Ascending aorta (tissue), 2 donors: ENCODE measurements around the gene CAMK2G. TPM values are rescaled to one million over a fixed set of nuclear protein-coding genes. Genes with fewer than 3 reads are reported as not detected.

Source experiments
- DNase-seq, 2 donors: peaks; one replicate each; pipeline ENCODE4 v3.0.0-alpha.2; 2019; ENCODE audit warnings: low spot score in 2 of 2
- H3K27ac ChIP-seq, 2 donors: fragments of 200-600 bp; sonication (generic); one replicate each; pipeline ENCODE4 v1.5.1; 2016 to 2017; ENCODE audit warnings: mild to moderate bottlenecking in 1 of 2
- H3K27me3 ChIP-seq: fragments of 200-600 bp; sonication (generic); one replicate; pipeline ENCODE4 v1.5.1; 2017
- H3K36me3 ChIP-seq, 2 donors: fragments of 200-600 bp; sonication (generic); one replicate each; pipeline ENCODE4 v1.5.1; 2016
- H3K4me1 ChIP-seq, 2 donors: fragments of 200-600 bp; sonication (generic); one replicate each; pipeline ENCODE4 v1.5.1; 2016 to 2017; ENCODE audit warnings: mild to moderate bottlenecking in 1 of 2
- H3K4me3 ChIP-seq, 2 donors: fragments of 200-600 bp; sonication (generic); one replicate each; pipeline ENCODE4 v1.5.1; 2016 to 2017; ENCODE audit warnings: mild to moderate bottlenecking in 1 of 2
- H3K9me3 ChIP-seq, 2 donors: fragments of 200-600 bp; sonication (generic); one replicate each; pipeline ENCODE4 v1.5.1; 2016
- intact Hi-C: fragments of 100-400 bp; cut with DNase I; formaldehyde crosslinking; loops from one replicate; pipeline ENCODE4 v1.15.1; 2023
- total RNA-seq: library from RNA; depleted of rRNA; stranded (reverse); fragments of >200 nt; gene quantifications from one replicate; pipeline ENCODE4 v1.1.0, GENCODE V29; 2016
- TF ChIP-seq, protein P1 (sequence below), 3 experiments: fragments of 200-600 bp in 2 of 3; fragments of 450-650 bp in 1 of 3; sonication (generic) in 2 of 3; IDR thresholded peaks; one replicate each; pipeline ENCODE4 v1.5.1; 2016 to 2019; ENCODE audit warnings: antibody characterized with exemption in 3 of 3, mild to moderate bottlenecking in 1 of 3, moderate library complexity in 1 of 3

CAMK2G gene
- total RNA-seq, 1 donor from 2014 or later, result 60.3 TPM

DNA sequence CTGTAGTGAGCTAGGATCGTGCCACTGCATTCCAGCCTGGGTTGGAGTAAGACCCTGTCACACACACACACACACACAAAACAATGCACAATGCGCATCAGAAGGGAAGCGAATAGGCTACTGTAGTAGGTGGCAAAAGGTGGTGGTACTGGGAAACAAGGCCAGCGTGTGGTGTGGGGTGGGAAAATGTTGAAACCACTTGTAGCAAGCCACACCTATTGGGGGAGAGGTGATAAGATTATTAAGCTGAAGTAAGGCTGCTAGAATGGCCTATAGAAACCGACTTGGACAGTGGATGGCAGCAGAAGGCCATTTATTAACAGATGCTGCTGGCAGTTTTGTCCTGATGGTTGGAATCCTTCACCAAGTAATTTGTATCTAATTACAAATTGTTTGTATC, 99.7 kb downstream of the CAMK2G start:
- peaks cover 11 to 23% of the 10 kb centered on the region in 2 donors for H3K4me1 ChIP-seq
- no peaks in the 10 kb centered on the region for H3K9me3 ChIP-seq
- peak overlapping the region; percentile 76 to 91 for H3K4me3 ChIP-seq
- no peaks in the 10 kb centered on the region for H3K27me3 ChIP-seq
- peaks cover 25 to 49% of the 10 kb centered on the region in 2 donors for H3K36me3 ChIP-seq
- no peak for DNase-seq
- TF ChIP-seq, protein P1, sequence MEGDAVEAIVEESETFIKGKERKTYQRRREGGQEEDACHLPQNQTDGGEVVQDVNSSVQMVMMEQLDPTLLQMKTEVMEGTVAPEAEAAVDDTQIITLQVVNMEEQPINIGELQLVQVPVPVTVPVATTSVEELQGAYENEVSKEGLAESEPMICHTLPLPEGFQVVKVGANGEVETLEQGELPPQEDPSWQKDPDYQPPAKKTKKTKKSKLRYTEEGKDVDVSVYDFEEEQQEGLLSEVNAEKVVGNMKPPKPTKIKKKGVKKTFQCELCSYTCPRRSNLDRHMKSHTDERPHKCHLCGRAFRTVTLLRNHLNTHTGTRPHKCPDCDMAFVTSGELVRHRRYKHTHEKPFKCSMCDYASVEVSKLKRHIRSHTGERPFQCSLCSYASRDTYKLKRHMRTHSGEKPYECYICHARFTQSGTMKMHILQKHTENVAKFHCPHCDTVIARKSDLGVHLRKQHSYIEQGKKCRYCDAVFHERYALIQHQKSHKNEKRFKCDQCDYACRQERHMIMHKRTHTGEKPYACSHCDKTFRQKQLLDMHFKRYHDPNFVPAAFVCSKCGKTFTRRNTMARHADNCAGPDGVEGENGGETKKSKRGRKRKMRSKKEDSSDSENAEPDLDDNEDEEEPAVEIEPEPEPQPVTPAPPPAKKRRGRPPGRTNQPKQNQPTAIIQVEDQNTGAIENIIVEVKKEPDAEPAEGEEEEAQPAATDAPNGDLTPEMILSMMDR (IDR thresholded peaks at IDR 0.05), result no peak
- intact Hi-C loops, result loop anchor here (5.0 kb wide), 1 partner anchor 38 kb away; the partner anchor contains the start of gene NDST2
- peak overlapping the region in 1 of 2 donors; percentile 10 for H3K27ac ChIP-seq

DNA sequence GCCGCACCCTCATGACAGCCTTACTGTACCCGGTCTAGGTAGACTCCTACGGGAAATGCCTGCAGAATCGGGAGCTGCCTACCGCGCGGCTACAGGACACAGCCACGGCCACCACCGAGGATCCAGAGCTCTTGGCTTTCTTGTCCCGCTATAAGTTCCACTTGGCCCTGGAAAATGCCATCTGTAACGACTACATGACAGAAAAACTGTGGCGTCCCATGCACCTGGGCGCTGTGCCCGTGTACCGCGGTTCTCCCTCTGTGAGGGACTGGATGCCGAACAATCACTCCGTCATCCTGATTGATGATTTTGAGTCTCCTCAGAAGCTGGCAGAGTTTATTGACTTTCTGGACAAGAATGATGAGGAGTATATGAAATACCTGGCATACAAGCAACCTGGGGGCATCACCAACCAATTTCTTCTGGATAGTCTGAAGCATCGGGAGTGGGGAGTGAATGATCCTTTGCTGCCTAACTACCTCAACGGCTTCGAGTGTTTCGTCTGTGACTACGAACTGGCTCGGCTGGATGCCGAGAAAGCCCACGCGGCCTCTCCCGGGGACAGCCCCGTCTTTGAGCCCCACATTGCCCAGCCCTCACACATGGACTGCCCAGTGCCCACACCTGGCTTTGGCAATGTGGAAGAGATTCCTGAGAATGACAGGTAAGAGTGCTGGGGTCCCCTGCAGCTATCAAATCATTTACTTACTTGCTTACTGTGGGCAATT, 101.0 kb downstream of the CAMK2G start:
- DNase-seq, result no peak
- Histone ChIP-seq H3K4me3 (peak overlapping the region; percentile 76 to 91), H3K27me3 (no peaks in the 10 kb centered on the region), H3K27ac (peak overlapping the region; percentile 95 to 99), H3K36me3 (peaks cover 32 to 49% of the 10 kb centered on the region in 2 donors), H3K9me3 (no peaks in the 10 kb centered on the region), H3K4me1 (peaks cover 11 to 23% of the 10 kb centered on the region in 2 donors)
- intact Hi-C loops, result loop anchor here (5.0 kb wide), 1 partner anchor 39 kb away; the partner anchor contains the start of gene NDST2
- TF ChIP-seq, protein P1 (IDR thresholded peaks at IDR 0.05), result no peak

DNA sequence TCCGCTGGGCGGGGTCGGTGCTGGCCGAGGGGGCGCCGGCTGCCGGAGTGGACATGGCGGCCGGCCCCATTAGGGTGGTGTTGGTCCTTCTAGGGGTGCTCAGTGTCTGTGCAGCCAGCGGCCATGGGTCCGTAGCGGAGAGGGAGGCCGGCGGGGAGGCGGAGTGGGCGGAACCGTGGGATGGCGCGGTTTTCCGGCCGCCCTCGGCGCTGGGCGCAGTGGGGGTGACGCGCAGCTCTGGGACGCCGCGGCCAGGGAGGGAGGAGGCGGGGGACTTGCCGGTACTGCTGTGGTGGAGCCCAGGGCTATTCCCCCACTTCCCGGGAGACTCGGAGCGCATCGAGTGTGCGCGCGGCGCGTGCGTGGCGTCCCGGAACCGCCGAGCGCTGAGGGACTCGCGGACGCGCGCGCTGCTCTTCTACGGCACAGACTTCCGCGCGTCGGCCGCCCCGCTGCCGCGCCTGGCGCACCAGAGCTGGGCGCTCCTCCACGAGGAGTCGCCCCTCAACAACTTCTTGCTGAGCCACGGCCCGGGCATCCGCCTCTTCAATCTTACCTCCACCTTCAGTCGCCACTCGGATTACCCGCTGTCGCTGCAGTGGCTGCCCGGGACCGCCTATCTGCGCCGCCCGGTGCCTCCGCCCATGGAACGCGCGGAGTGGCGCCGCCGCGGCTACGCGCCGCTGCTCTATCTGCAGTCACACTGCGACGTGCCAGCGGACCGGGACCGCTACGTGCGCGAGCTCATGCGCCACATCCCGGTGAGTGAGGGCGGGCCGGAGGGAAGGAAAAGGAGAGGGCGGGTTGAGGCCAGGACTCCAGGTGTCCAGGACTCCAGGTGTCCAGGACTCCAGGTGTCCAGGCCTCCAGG, 101.8 kb downstream of the CAMK2G start:
- peak overlapping the region; percentile 76 to 91 for H3K4me3 ChIP-seq
- H3K36me3 ChIP-seq, result peaks cover 40 to 57% of the 10 kb centered on the region in 2 donors
- intact Hi-C loops, result loop anchor here (1.0 to 5.0 kb wide), 3 partner anchors 13 to 40 kb away; partner anchors contain the start of genes NDST2, SEC24C and ZSWIM8
- TF ChIP-seq, protein P1 (IDR thresholded peaks at IDR 0.05), result peak in 2 of 3 experiments; percentile 2 to 24
- no peaks in the 10 kb centered on the region for H3K27me3 ChIP-seq
- H3K27ac ChIP-seq, result peak overlapping the region; percentile 95 to 99
- H3K4me1 ChIP-seq, result peaks cover 11 to 23% of the 10 kb centered on the region in 2 donors
- no peaks in the 10 kb centered on the region for H3K9me3 ChIP-seq
- DNase-seq, result peak; percentile 45 to 93

DNA sequence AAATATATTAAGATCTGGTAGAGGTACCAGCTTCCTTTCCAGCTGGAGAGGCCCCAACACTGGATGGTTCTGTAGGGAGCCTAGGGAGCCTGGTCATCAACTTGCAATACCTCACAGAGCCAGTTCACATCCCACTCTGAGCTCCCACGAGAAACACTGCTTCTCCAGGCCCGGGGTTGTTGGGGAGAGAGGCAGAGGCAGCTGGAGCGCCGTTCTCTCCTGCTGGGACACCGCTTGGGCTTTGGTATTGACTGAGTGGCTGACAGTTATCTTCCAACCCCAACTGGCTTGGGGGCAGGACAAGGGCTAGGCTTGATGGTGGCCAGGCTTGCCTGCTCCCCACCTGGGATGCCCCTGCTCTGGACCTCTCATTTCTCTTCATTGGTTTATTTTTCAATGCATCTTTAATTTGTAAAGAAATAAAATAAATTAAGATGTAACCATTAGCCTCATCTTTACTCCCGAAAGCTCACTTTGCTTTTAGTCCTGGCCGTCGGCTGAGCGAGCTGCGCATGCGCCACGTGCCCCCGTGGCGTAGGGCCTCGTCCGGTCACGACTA, 102.6 kb downstream of the CAMK2G start:
- TF ChIP-seq, protein P1 (IDR thresholded peaks at IDR 0.05), result peak in 1 of 3 experiments; percentile 7

DNA sequence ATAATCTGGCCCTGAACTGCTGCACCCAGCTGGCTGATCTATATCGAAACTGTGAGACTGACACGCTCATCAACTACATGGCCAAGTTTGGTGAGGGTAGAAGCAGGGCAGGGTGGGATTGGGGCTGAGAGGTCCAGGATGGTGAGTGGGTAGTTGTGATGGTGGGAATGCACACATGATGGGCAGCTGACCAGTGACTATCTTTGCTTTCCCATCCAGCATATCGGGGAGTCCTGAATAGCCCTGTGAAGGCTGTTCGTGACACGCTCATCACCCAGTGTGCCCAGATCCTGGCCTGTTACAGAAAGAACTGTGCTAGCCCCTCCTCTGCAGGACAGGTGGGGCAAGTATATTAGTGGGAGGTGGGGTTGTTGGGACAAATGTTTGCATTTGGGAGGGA, 105.0 kb downstream of the CAMK2G start:
- Histone ChIP-seq H3K9me3 (no peaks in the 10 kb centered on the region), H3K27ac (no peak overlapping the region), H3K4me3 (no peak overlapping the region), H3K36me3 (peaks cover 70% of the 10 kb centered on the region in 2 donors), H3K4me1 (peaks cover 8 to 13% of the 10 kb centered on the region in 2 donors), H3K27me3 (no peaks in the 10 kb centered on the region)
- TF ChIP-seq, protein P1 (IDR thresholded peaks at IDR 0.05), result no peak
- intact Hi-C loops, result no loop called here
- DNase-seq, result no peak

More for the DNA sequence above, 102.6 kb downstream of the CAMK2G start:
- peak overlapping the region; percentile 76 to 91 for H3K4me3 ChIP-seq
- no peaks in the 10 kb centered on the region for H3K9me3 ChIP-seq
- peak in 1 of 2 donors; percentile 42 for DNase-seq
- intact Hi-C loops, result loop anchor here (1.0 to 5.0 kb wide), 3 partner anchors 14 to 40 kb away; partner anchors contain the start of genes NDST2, SEC24C and ZSWIM8
- H3K4me1 ChIP-seq, result peaks cover 11 to 23% of the 10 kb centered on the region in 2 donors
- peaks cover 46 to 63% of the 10 kb centered on the region in 2 donors for H3K36me3 ChIP-seq
- peak overlapping the region; percentile 95 to 99 for H3K27ac ChIP-seq
- no peaks in the 10 kb centered on the region for H3K27me3 ChIP-seq
